ENCODE results near the gene ATG10.

GRCh38 chr5:82298668-82299067, 326.8 kb downstream of the ATG10 start:
- TF ChIP-seq, protein P1, sequence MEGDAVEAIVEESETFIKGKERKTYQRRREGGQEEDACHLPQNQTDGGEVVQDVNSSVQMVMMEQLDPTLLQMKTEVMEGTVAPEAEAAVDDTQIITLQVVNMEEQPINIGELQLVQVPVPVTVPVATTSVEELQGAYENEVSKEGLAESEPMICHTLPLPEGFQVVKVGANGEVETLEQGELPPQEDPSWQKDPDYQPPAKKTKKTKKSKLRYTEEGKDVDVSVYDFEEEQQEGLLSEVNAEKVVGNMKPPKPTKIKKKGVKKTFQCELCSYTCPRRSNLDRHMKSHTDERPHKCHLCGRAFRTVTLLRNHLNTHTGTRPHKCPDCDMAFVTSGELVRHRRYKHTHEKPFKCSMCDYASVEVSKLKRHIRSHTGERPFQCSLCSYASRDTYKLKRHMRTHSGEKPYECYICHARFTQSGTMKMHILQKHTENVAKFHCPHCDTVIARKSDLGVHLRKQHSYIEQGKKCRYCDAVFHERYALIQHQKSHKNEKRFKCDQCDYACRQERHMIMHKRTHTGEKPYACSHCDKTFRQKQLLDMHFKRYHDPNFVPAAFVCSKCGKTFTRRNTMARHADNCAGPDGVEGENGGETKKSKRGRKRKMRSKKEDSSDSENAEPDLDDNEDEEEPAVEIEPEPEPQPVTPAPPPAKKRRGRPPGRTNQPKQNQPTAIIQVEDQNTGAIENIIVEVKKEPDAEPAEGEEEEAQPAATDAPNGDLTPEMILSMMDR (IDR thresholded peaks at IDR 0.05; ENCODE audit: insufficient read depth, low read depth, low read length) = no peak
- TF ChIP-seq EZH2 (IDR thresholded peaks at IDR 0.05; ENCODE audit: insufficient read depth, low read length) = no peak

Data from astrocyte (in vitro differentiated cells and primary cell).